CD4-positive, alpha-beta T cell (primary cell): Measurements from ENCODE around the gene STRBP. TPM values are rescaled to one million over a fixed set of nuclear protein-coding genes. Genes with fewer than 3 reads are reported as not detected.

ENCODE experiments used
- ATAC-seq: fragments of 200-7000 bp; cut with Tn5 transposase; one replicate; pipeline ENCODE4 v1.10.0; 2022; ENCODE audit warnings: mild to moderate bottlenecking; ENCODE audit not compliant: poor library complexity
- CTCF ChIA-PET: fragments of 350-600 bp; sonication (Branson Sonifier 250); formaldehyde crosslinking; loops from one replicate; lab custom pipeline; 2021; ENCODE audit warnings: antibody characterized with exemption, inconsistent platforms; lab: Charles Lee
- POLR2A ChIA-PET: fragments of 350-600 bp; sonication (Branson Sonifier 250); formaldehyde crosslinking; loops from one replicate; lab custom pipeline; 2021; ENCODE audit warnings: antibody characterized with exemption, inconsistent platforms; lab: Charles Lee
- DNase-seq, 14 experiments: peaks; one replicate each; pipeline ENCODE4 v3.0.0-alpha.2; 2013 to 2020; ENCODE audit warnings: mixed read lengths in 2 of 14
- H3K27ac ChIP-seq, 2 donors: one replicate each; pipeline versions ENCODE4 v1.5.1 to v1.7.0; 2013; ENCODE audit warnings: low read length in 2 of 2, low read depth in 1 of 2, mild to moderate bottlenecking in 1 of 2
- H3K27me3 ChIP-seq, 2 experiments: 1 replicate in 1 of 2; 2 replicates in 1 of 2; pipeline versions ENCODE4 v1.6.1 to v1.7.0; 2013; ENCODE audit warnings: low read length in 2 of 2, control low read depth in 1 of 2, mild to moderate bottlenecking in 1 of 2, moderate library complexity in 1 of 2; ENCODE audit not compliant: insufficient read depth in 2 of 2, control insufficient read depth in 1 of 2
- H3K36me3 ChIP-seq: one replicate; pipeline ENCODE4 v1.6.1; 2013; ENCODE audit warnings: low read length, control low read depth; ENCODE audit not compliant: insufficient read depth
- H3K4me1 ChIP-seq: one replicate; pipeline ENCODE4 v1.6.1; 2013; ENCODE audit warnings: low read length, control low read depth; ENCODE audit not compliant: insufficient read depth
- H3K4me3 ChIP-seq: one replicate; pipeline ENCODE4 v1.5.1; 2013; ENCODE audit warnings: mild to moderate bottlenecking, low read length, moderate library complexity
- H3K9me3 ChIP-seq, 2 experiments: 1 replicate in 1 of 2; 2 replicates in 1 of 2; pipeline versions ENCODE4 v1.6.1 to v1.7.0; 2013; ENCODE audit warnings: low read length in 2 of 2, mild to moderate bottlenecking in 2 of 2, control low read depth in 1 of 2, moderate library complexity in 1 of 2; ENCODE audit not compliant: control insufficient read depth in 1 of 2, insufficient read depth in 1 of 2
- H3K27ac Mint-ChIP-seq: one replicate; pipeline ENCODE4 v1.8.0; 2020; ENCODE audit warnings: mixed read lengths
- H3K27me3 Mint-ChIP-seq: one replicate; pipeline ENCODE4 v1.8.0; 2021; ENCODE audit warnings: mixed read lengths
- H3K36me3 Mint-ChIP-seq: one replicate; pipeline ENCODE4 v1.8.0; 2021; ENCODE audit warnings: low read depth, mixed read lengths
- H3K4me1 Mint-ChIP-seq: one replicate; pipeline ENCODE4 v1.8.0; 2021; ENCODE audit warnings: low read depth, mixed read lengths
- H3K4me3 Mint-ChIP-seq: one replicate; pipeline ENCODE4 v1.8.0; 2020; ENCODE audit warnings: mild to moderate bottlenecking, mixed read lengths
- H3K9me3 Mint-ChIP-seq: one replicate; pipeline ENCODE4 v1.8.0; 2020; ENCODE audit warnings: mixed read lengths
- intact Hi-C, 2 experiments: fragments of 100-400 bp; cut with DNase I in 1 of 2; cut with micrococcal nuclease in 1 of 2; formaldehyde crosslinking; loops; one replicate each; pipeline versions ENCODE4 v1.15.1 to v1.9.0; 2023 to 2025; cut with DNase I, micrococcal nuclease
- total RNA-seq, 174 experiments: library from RNA in 2 of 174; stranded (reverse) in 2 of 174; gene quantifications; one replicate each; pipeline ENCODE4 v1.2.3 and lab custom pipeline; 2021 to 2026
- TF ChIP-seq, protein P1 (sequence below): fragments of 200-600 bp; IDR thresholded peaks from one replicate; pipeline ENCODE4 v1.8.0; 2022; ENCODE audit warnings: antibody characterized with exemption, mild to moderate bottlenecking

STRBP gene
- total RNA-seq, 2 experiments from 2014 or later: 10.9 to 12.0 TPM

- Histone ChIP-seq H3K4me1 (no peaks in the 10 kb centered on the region), H3K27ac (no peak overlapping the region), H3K9me3 (no peaks in the 10 kb centered on the region), H3K27me3 (no peaks in the 10 kb centered on the region), H3K36me3 (peaks cover 6% of the 10 kb centered on the region), H3K4me3 (no peak overlapping the region)
- Mint-ChIP-seq H3K4me1 (no peaks in the 10 kb centered on the region), H3K4me3 (no peak overlapping the region), H3K9me3 (no peaks in the 10 kb centered on the region), H3K27ac (no peak overlapping the region), H3K36me3 (peaks cover 36% of the 10 kb centered on the region), H3K27me3 (no peaks in the 10 kb centered on the region)
- CTCF ChIA-PET: interaction anchor here (0.6 kb wide), 1 partner anchor 114 kb away, joined by 3 read pairs; no protein-coding TSS in a partner anchor
- TF ChIP-seq, protein P1, sequence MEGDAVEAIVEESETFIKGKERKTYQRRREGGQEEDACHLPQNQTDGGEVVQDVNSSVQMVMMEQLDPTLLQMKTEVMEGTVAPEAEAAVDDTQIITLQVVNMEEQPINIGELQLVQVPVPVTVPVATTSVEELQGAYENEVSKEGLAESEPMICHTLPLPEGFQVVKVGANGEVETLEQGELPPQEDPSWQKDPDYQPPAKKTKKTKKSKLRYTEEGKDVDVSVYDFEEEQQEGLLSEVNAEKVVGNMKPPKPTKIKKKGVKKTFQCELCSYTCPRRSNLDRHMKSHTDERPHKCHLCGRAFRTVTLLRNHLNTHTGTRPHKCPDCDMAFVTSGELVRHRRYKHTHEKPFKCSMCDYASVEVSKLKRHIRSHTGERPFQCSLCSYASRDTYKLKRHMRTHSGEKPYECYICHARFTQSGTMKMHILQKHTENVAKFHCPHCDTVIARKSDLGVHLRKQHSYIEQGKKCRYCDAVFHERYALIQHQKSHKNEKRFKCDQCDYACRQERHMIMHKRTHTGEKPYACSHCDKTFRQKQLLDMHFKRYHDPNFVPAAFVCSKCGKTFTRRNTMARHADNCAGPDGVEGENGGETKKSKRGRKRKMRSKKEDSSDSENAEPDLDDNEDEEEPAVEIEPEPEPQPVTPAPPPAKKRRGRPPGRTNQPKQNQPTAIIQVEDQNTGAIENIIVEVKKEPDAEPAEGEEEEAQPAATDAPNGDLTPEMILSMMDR: no peak
- ATAC-seq (no peak), DNase-seq (no peak)
- POLR2A ChIA-PET: no interaction called here
- intact Hi-C loops: no loop called here
Observed at GRCh38 chr9:123120131-123120530, 148.3 kb downstream of the STRBP start.

DNA sequence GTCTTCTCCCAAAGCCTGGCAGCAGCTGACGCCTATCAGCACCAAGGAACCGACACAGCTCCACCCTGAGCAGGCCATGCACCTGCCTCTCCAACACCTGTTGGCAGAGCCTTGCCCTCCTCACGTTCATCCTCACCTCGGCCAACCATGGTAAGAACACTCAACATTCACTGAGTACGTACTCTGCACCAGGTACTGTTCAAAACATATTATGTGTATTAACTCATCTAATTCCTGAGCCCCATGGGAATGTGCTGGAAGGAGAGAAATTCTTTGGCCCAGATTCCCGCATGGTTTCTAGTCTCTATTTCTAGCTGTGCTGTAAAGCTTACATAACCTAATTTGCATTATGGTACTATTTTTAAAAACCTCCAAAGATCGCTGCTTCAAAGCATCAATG lies 148.8 kb downstream of the STRBP start:
- Mint-ChIP-seq H3K4me1 (no peaks in the 10 kb centered on the region), H3K27me3 (no peaks in the 10 kb centered on the region), H3K36me3 (peaks cover 38% of the 10 kb centered on the region), H3K27ac (no peak overlapping the region), H3K9me3 (no peaks in the 10 kb centered on the region), H3K4me3 (no peak overlapping the region)
- POLR2A ChIA-PET: interaction anchor here (0.6 kb wide), 1 partner anchor 232 kb away, joined by 3 read pairs; no protein-coding TSS in a partner anchor
- H3K9me3 ChIP-seq: no peaks in the 10 kb centered on the region
- no peak overlapping the region for H3K27ac ChIP-seq
- TF ChIP-seq, protein P1: no peak
- H3K4me1 ChIP-seq: no peaks in the 10 kb centered on the region
- peaks cover 6% of the 10 kb centered on the region for H3K36me3 ChIP-seq
- no peaks in the 10 kb centered on the region for H3K27me3 ChIP-seq
- no peak for DNase-seq
- ATAC-seq: no peak
- H3K4me3 ChIP-seq: no peak overlapping the region
- intact Hi-C loops: no loop called here
- CTCF ChIA-PET: interaction anchor here (0.6 kb wide), 2 partner anchors 115 to 118 kb away, joined by 3 to 4 read pairs; no protein-coding TSS in a partner anchor

GRCh38 chr9:123116036-123116435 lies 152.3 kb downstream of the STRBP start:
- no peak for ATAC-seq
- Mint-ChIP-seq H3K9me3 (no peaks in the 10 kb centered on the region), H3K4me3 (no peak overlapping the region), H3K4me1 (peaks cover 24% of the 10 kb centered on the region), H3K27me3 (no peaks in the 10 kb centered on the region), H3K27ac (no peak overlapping the region), H3K36me3 (peaks cover 11% of the 10 kb centered on the region)
- H3K9me3 ChIP-seq: no peaks in the 10 kb centered on the region
- H3K4me3 ChIP-seq: no peak overlapping the region
- CTCF ChIA-PET: no interaction called here
- POLR2A ChIA-PET: no interaction called here
- H3K36me3 ChIP-seq: peaks cover 9% of the 10 kb centered on the region
- DNase-seq: no peak
- TF ChIP-seq, protein P1: no peak
- intact Hi-C loops: no loop called here
- H3K4me1 ChIP-seq: peaks cover 16% of the 10 kb centered on the region
- H3K27me3 ChIP-seq: no peaks in the 10 kb centered on the region
- no peak overlapping the region for H3K27ac ChIP-seq
